K562 (cell line): ENCODE results near the gene RHBDF2.

ENCODE experiments used
- BACH1 ChIP-seq: fragments of 200-800 bp; sonication (Bioruptor generic); IDR thresholded peaks from 2 replicates; pipeline ENCODE4 v1.6.1; 2016; ENCODE audit warnings: missing genetic modification characterization, missing compliant biosample characterization
- CTCF ChIP-seq, 3 experiments: IDR thresholded peaks in 2 of 3; conservative IDR thresholded peaks in 1 of 3; 2 replicates each; pipeline ENCODE4 v1.5.1; 2011 to 2012; ENCODE audit warnings: low read length in 3 of 3, mild to moderate bottlenecking in 3 of 3, control low read depth in 2 of 3, improper control_type of control experiment in 1 of 3, inconsistent platforms in 1 of 3, low read depth in 1 of 3, mixed read lengths in 1 of 3, moderate library complexity in 1 of 3; ENCODE audit not compliant: insufficient read depth in 2 of 3
- HMGXB4 ChIP-seq: sonication (generic); formaldehyde crosslinking; IDR thresholded peaks from 2 replicates; pipeline ENCODE4 v1.8.1; 2023; ENCODE audit warnings: mild to moderate bottlenecking, missing genetic modification reagents
- ID3 ChIP-seq, 2 experiments: fragments of 250-450 bp in 1 of 2; fragments of 450-650 bp in 1 of 2; sonication (Bioruptor Pico) in 1 of 2; IDR thresholded peaks; 2 replicates each; pipeline versions ENCODE4 v1.6.1 to v1.8.0; 2016 to 2021; ENCODE audit warnings: mild to moderate bottlenecking in 2 of 2, moderate library complexity in 2 of 2, missing compliant biosample characterization in 1 of 2, missing genetic modification characterization in 1 of 2
- JUND ChIP-seq, 2 experiments: IDR thresholded peaks; 2 replicates in 1 of 2; 3 replicates in 1 of 2; pipeline ENCODE4 v1.6.1; 2011; ENCODE audit warnings: borderline replicate concordance in 2 of 2, low read depth in 2 of 2, low read length in 2 of 2, improper control_type of control experiment in 1 of 2, missing biosample characterization in 1 of 2, missing genetic modification characterization in 1 of 2, missing genetic modification reagents in 1 of 2
- NONO ChIP-seq, 2 experiments: fragments of 200-400 bp in 1 of 2; fragments of 450-650 bp in 1 of 2; formaldehyde crosslinking in 1 of 2; IDR thresholded peaks; 2 replicates each; pipeline ENCODE4 v1.6.1; 2017; ENCODE audit warnings: low read depth in 2 of 2, mild to moderate bottlenecking in 2 of 2, moderate library complexity in 2 of 2, low read length in 1 of 2
- RFX5 ChIP-seq: IDR thresholded peaks from 2 replicates; pipeline ENCODE4 v1.6.1; 2011; ENCODE audit warnings: low read depth, mild to moderate bottlenecking, improper control_type of control experiment, low read length
- SMAD4 ChIP-seq: fragments of 250-450 bp; sonication (Bioruptor Pico); conservative IDR thresholded peaks from 2 replicates; pipeline ENCODE4 v1.8.0; 2021; ENCODE audit warnings: inconsistent platforms, mild to moderate bottlenecking, moderate library complexity
- UBTF ChIP-seq, 2 experiments: IDR thresholded peaks; 2 replicates each; pipeline ENCODE4 v1.6.1; 2012; ENCODE audit warnings: improper control_type of control experiment in 2 of 2, low read depth in 2 of 2, low read length in 2 of 2, borderline replicate concordance in 1 of 2
- ZBTB34 ChIP-seq: fragments of 250-450 bp; sonication (Bioruptor Pico); IDR thresholded peaks from 2 replicates; pipeline ENCODE4 v1.8.0; 2021; ENCODE audit warnings: mild to moderate bottlenecking, moderate library complexity
- ZNF280B ChIP-seq: fragments of 250-450 bp; sonication (Bioruptor Pico); IDR thresholded peaks from 2 replicates; pipeline ENCODE4 v1.5.1; 2021; ENCODE audit warnings: mild to moderate bottlenecking

GRCh38 chr17:76537288-76537577, 36.0 kb upstream of the RHBDF2 start:
- TF ChIP-seq ID3 (CRISPR knock-in tag; IDR thresholded peaks at IDR 0.05) (no peak), ID3 (tag; IDR thresholded peaks at IDR 0.05) (no peak), JUND (IDR thresholded peaks at IDR 0.05; ENCODE audit: borderline replicate concordance, low read depth, low read length) (no peak), JUND (tag; IDR thresholded peaks at IDR 0.05; ENCODE audit: borderline replicate concordance, low read depth, low read length) (no peak), CTCF (IDR thresholded peaks at IDR 0.05 in 2 of 3, conservative IDR thresholded peaks at IDR 0.05 in 1 of 3; ENCODE audit: insufficient read depth in 2 of 3, low read depth in 1 of 3, low read length in 3 of 3) (no peak), SMAD4 (no peak), UBTF (IDR thresholded peaks at IDR 0.05; ENCODE audit: borderline replicate concordance in 1 of 2, low read depth in 2 of 2, low read length in 2 of 2) (no peak), BACH1 (tag) (no peak), ZNF280B (CRISPR knock-in tag) (no peak), ZBTB34 (CRISPR knock-in tag) (no peak), NONO (IDR thresholded peaks at IDR 0.05; ENCODE audit: low read depth in 2 of 2, low read length in 1 of 2) (no peak), HMGXB4 (CRISPR knock-in tag) (no peak), RFX5 (no peak)
